HEK293 (cell line): ENCODE data around the gene AFG1L.
"Not testable (repeated sequence)": the region's sequence is repeated elsewhere in the genome, so short reads cannot be mapped to it uniquely, and the experiment has no call there.

Experiments
- CTCF ChIP-seq: fragments of 450-650 bp; formaldehyde crosslinking; IDR thresholded peaks from 2 replicates; pipeline ENCODE4 v1.5.1; 2016; ENCODE audit warnings: missing biosample characterization, missing genetic modification characterization
- REST ChIP-seq: fragments of 450-650 bp; formaldehyde crosslinking; IDR thresholded peaks from 2 replicates; pipeline ENCODE4 v1.5.1; 2016; ENCODE audit warnings: missing biosample characterization, missing genetic modification characterization
- ZBTB20 ChIP-seq: fragments of 450-650 bp; formaldehyde crosslinking; IDR thresholded peaks from 2 replicates; pipeline ENCODE4 v1.5.1; 2016; ENCODE audit warnings: missing biosample characterization, missing genetic modification characterization
- ZBTB7A ChIP-seq: fragments of 450-650 bp; formaldehyde crosslinking; IDR thresholded peaks from 2 replicates; pipeline ENCODE4 v1.5.1; 2016; ENCODE audit warnings: low read depth, missing biosample characterization, missing genetic modification characterization
- ZIC2 ChIP-seq: fragments of 450-650 bp; formaldehyde crosslinking; IDR thresholded peaks from 2 replicates; pipeline ENCODE4 v1.5.1; 2016; ENCODE audit warnings: missing biosample characterization, missing genetic modification characterization
- ZNF121 ChIP-seq: fragments of 450-650 bp; formaldehyde crosslinking; IDR thresholded peaks from 2 replicates; pipeline ENCODE4 v1.5.1; 2016; ENCODE audit warnings: missing biosample characterization, missing genetic modification characterization
- ZNF280C ChIP-seq: fragments of 450-650 bp; formaldehyde crosslinking; IDR thresholded peaks from 2 replicates; pipeline ENCODE4 v1.5.1; 2016; ENCODE audit warnings: missing biosample characterization, missing genetic modification characterization
- ZNF433 ChIP-seq: fragments of 450-650 bp; formaldehyde crosslinking; IDR thresholded peaks from 2 replicates; pipeline ENCODE4 v1.5.1; 2016; ENCODE audit warnings: missing biosample characterization, missing genetic modification characterization, low read depth
- ZNF560 ChIP-seq: fragments of 450-650 bp; formaldehyde crosslinking; IDR thresholded peaks from 2 replicates; pipeline ENCODE4 v1.5.1; 2017; ENCODE audit warnings: missing biosample characterization, missing genetic modification characterization, borderline replicate concordance
- ZNF623 ChIP-seq: fragments of 450-650 bp; formaldehyde crosslinking; IDR thresholded peaks from 2 replicates; pipeline ENCODE4 v1.5.1; 2016; ENCODE audit warnings: missing biosample characterization, missing genetic modification characterization

GRCh38 chr6:108449717-108450116 is 154.9 kb downstream of the AFG1L start:
- not testable (repeated sequence) for TF ChIP-seq ZBTB20 (tag by site-specific recombination); CTCF (tag by site-specific recombination); ZBTB7A (tag by site-specific recombination); ZNF121 (tag by site-specific recombination); REST (tag by site-specific recombination); ZNF560 (tag by site-specific recombination); ZNF280C (tag by site-specific recombination); ZIC2; ZNF623; ZNF433 (tag by site-specific recombination)
